PC-9 (cell line): ENCODE measurements around the gene SSC4D. TPM values are rescaled to one million over a fixed set of nuclear protein-coding genes. Genes with fewer than 3 reads are reported as not detected.

ENCODE experiments used
- BruUV-seq: library from RNA; stranded (reverse); fragments of 400-500 nt; replicated peaks from 2 replicates; lab custom pipeline; 2021; lab: Mats Ljungman, UMichigan
- CTCF ChIA-PET: fragments of 300-600 bp; sonication (Branson Sonifier 250); formaldehyde crosslinking; loops from one replicate; lab custom pipeline; 2022; ENCODE audit warnings: antibody characterized with exemption; lab: Charles Lee
- POLR2A ChIA-PET: fragments of 300-600 bp; sonication (Branson Sonifier 250); formaldehyde crosslinking; loops from one replicate; lab custom pipeline; 2022; ENCODE audit warnings: antibody characterized with exemption; ENCODE audit not compliant: unreplicated experiment; lab: Charles Lee
- DNase-seq, 2 experiments: peaks; one replicate each; pipeline versions ENCODE4 v3.0.0 to v3.0.0-alpha.2; 2015 to 2022; ENCODE audit warnings: mixed read lengths in 1 of 2
- H2AFZ ChIP-seq: fragments of 200-600 bp; sonication (generic); 2 replicates; pipeline ENCODE4 v1.8.1; 2017; ENCODE audit warnings: antibody characterized with exemption
- H3F3A ChIP-seq: fragments of 200-600 bp; sonication (generic); 2 replicates; pipeline ENCODE4 v1.8.1; 2017; ENCODE audit warnings: antibody characterized with exemption, mild to moderate bottlenecking, low read depth; ENCODE audit not compliant: insufficient read depth
- H3K27ac ChIP-seq: fragments of 200-600 bp; sonication (generic); 2 replicates; pipeline ENCODE4 v1.6.1; 2016; ENCODE audit warnings: mixed run types
- H3K27me3 ChIP-seq: fragments of 200-600 bp; sonication (generic); 2 replicates; pipeline ENCODE4 v1.6.1; 2016; ENCODE audit warnings: low read depth, mixed run types; ENCODE audit not compliant: insufficient read depth
- H3K36me3 ChIP-seq: fragments of 200-600 bp; sonication (generic); 2 replicates; pipeline ENCODE4 v1.6.1; 2016; ENCODE audit warnings: low read depth, mixed run types
- H3K4me1 ChIP-seq: fragments of 200-600 bp; sonication (generic); replicated peaks from 2 replicates; pipeline ENCODE4 v1.6.1; 2016; ENCODE audit warnings: mixed run types; ENCODE audit not compliant: insufficient read depth
- H3K4me2 ChIP-seq: fragments of 200-600 bp; sonication (generic); 2 replicates; pipeline ENCODE4 v1.6.1; 2017; ENCODE audit warnings: mixed run types
- H3K4me3 ChIP-seq: fragments of 200-600 bp; sonication (generic); 2 replicates; pipeline ENCODE4 v1.6.1; 2016; ENCODE audit warnings: mixed run types
- H3K79me2 ChIP-seq: fragments of 200-600 bp; sonication (generic); 2 replicates; pipeline ENCODE4 v1.6.1; 2017; ENCODE audit warnings: low read depth, mixed run types
- H3K9me2 ChIP-seq: fragments of 200-600 bp; sonication (generic); 2 replicates; pipeline ENCODE4 v1.8.1; 2017; ENCODE audit warnings: mild to moderate bottlenecking; ENCODE audit not compliant: insufficient read depth
- H3K9me3 ChIP-seq: fragments of 200-600 bp; sonication (generic); 2 replicates; pipeline ENCODE4 v1.8.1; 2016; ENCODE audit warnings: low read depth; ENCODE audit not compliant: insufficient read depth
- H4K20me1 ChIP-seq: fragments of 200-600 bp; sonication (generic); 2 replicates; pipeline ENCODE4 v1.8.1; 2017; ENCODE audit not compliant: insufficient read depth
- EZH2 ChIP-seq: fragments of 200-600 bp; sonication (generic); IDR thresholded peaks from 2 replicates; pipeline ENCODE4 v1.8.0; 2017; ENCODE audit warnings: antibody characterized with exemption, low read depth
- intact Hi-C: fragments of 100-400 bp; cut with micrococcal nuclease; formaldehyde crosslinking; loops from one replicate; pipeline ENCODE4 v1.10.0; 2022; ENCODE audit not compliant: unreplicated experiment
- total RNA-seq: library from RNA; stranded (reverse); gene quantifications from 2 replicates; pipeline ENCODE4 v1.2.3, GENCODE V29; 2021
- TF ChIP-seq, protein P1 (sequence below): fragments of 200-600 bp; sonication (generic); conservative IDR thresholded peaks from 2 replicates; pipeline ENCODE4 v1.6.1; 2017; ENCODE audit warnings: mixed run types, antibody characterized with exemption, mild to moderate bottlenecking, moderate library complexity

The SSC4D gene
- total RNA-seq, 1 experiment from 2014 or later = 3.5 TPM

DNA sequence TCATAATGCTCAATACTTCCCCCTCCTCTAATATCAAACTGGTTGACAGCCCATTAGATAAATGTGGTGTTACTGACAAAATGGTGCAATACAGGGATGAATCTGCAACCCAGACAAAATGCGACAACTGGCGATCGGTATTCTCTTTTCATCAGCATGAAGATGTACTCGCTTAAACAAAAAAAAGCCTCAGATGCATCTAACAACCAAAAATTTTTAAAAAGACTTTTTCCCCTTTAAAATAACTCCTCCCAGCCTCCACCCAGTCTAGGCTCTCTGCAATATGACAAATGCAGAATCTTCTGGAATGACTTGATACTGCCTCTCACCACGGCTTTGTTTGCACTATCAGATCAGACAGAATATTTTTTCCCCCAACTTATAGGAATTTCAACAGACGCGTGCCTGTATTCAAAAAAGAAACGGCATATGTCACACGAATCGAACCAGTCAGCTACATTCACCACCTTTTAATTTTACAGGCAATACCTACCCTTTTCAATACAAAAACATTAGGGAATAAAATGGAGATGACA lies 52.0 kb downstream of the SSC4D start:
- Histone ChIP-seq H3K4me2 (peak overlapping the region; percentile 89), H3K9me2 (no peaks in the 10 kb centered on the region), H3K4me1 (peaks cover 46% of the 10 kb centered on the region), H3F3A (peaks cover 22% of the 10 kb centered on the region), H2AFZ (no peak overlapping the region), H3K79me2 (peaks cover 62% of the 10 kb centered on the region), H3K27me3 (no peaks in the 10 kb centered on the region), H3K9me3 (no peaks in the 10 kb centered on the region), H3K4me3 (peak overlapping the region; percentile 73), H3K36me3 (peaks cover 18% of the 10 kb centered on the region), H3K27ac (peak overlapping the region; percentile 80), H4K20me1 (peaks cover 55% of the 10 kb centered on the region)
- POLR2A ChIA-PET = interaction anchor here (0.5 to 1.2 kb wide), 5 partner anchors 23 to 302 kb away, joined by 3 to 15 read pairs (median 4); no protein-coding TSS in a partner anchor
- TF ChIP-seq EZH2 = no peak
- TF ChIP-seq, protein P1, sequence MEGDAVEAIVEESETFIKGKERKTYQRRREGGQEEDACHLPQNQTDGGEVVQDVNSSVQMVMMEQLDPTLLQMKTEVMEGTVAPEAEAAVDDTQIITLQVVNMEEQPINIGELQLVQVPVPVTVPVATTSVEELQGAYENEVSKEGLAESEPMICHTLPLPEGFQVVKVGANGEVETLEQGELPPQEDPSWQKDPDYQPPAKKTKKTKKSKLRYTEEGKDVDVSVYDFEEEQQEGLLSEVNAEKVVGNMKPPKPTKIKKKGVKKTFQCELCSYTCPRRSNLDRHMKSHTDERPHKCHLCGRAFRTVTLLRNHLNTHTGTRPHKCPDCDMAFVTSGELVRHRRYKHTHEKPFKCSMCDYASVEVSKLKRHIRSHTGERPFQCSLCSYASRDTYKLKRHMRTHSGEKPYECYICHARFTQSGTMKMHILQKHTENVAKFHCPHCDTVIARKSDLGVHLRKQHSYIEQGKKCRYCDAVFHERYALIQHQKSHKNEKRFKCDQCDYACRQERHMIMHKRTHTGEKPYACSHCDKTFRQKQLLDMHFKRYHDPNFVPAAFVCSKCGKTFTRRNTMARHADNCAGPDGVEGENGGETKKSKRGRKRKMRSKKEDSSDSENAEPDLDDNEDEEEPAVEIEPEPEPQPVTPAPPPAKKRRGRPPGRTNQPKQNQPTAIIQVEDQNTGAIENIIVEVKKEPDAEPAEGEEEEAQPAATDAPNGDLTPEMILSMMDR = no peak
- CTCF ChIA-PET = interaction anchor here (0.7 kb wide), 1 partner anchor 21 kb away, joined by 5 read pairs; no protein-coding TSS in a partner anchor
- BruUV-seq = TSS peak; percentile 52
- DNase-seq = no peak
- intact Hi-C loops = loop anchor here (2.0 kb wide), 2 partner anchors 17 to 67 kb away; no protein-coding TSS in a partner anchor

DNA sequence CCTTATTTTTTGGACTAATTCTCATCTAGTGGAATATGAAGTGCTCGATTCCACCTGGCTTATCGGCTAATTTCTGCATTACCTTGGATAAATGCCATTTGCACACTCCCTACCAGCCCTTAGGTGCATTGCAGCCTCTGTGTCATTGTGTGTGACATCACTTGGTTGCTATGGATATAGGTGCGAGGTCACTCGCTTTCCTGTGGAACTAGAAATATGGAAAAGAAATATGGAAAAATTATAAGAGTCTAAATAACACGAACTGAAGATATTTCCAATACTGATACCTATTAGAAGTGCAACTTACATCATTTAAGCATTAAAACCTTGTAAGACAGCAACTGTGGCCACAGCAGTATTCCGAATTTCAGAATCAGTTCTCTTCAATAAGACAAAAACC lies 52.7 kb downstream of the SSC4D start:
- Histone ChIP-seq H4K20me1 (peaks cover 62% of the 10 kb centered on the region), H3K9me2 (no peaks in the 10 kb centered on the region), H3K4me1 (peaks cover 46% of the 10 kb centered on the region), H3F3A (peaks cover 29% of the 10 kb centered on the region), H3K4me2 (peak overlapping the region; percentile 89), H3K36me3 (peaks cover 18% of the 10 kb centered on the region), H2AFZ (no peak overlapping the region), H3K27me3 (no peaks in the 10 kb centered on the region), H3K27ac (peak overlapping the region; percentile 80), H3K4me3 (peak overlapping the region; percentile 73), H3K9me3 (no peaks in the 10 kb centered on the region), H3K79me2 (peaks cover 69% of the 10 kb centered on the region)
- ChIA-PET POLR2A (interaction anchor here (0.6 kb wide), 1 partner anchor 29 kb away, joined by 3 read pairs; no protein-coding TSS in a partner anchor), CTCF (no interaction called here)
- TF ChIP-seq, protein P1 = no peak
- no peak for TF ChIP-seq EZH2
- intact Hi-C loops = loop anchor here (2.0 kb wide), 1 partner anchor 16 kb away; no protein-coding TSS in a partner anchor
- peak; percentile 45 to 77 for DNase-seq
- no TSS peak for BruUV-seq

DNA sequence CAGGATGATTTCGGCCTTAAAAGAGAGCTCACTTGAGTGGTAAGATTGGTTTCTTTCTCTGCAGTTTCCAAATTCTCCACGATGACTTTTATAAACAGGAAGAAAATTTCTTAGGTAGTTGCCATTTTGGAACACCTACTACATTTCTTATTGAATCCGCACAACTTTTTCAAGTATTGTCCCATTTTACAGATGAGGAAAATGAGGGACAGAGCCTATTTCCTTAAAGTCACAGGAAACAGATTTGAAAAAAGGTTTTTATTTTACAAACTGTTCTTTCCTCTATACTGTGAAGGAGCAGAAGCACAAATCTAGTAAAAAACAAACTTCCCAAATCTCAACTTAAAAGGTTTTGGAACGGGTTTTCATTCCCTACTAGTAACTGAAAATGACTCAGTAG lies 53.4 kb downstream of the SSC4D start:
- DNase-seq = no peak
- H3K4me3 ChIP-seq = peak overlapping the region; percentile 73; the same call in 1 of the 2 replicates
- peaks cover 46% of the 10 kb centered on the region for H3K4me1 ChIP-seq
- H3K79me2 ChIP-seq = peaks cover 76% of the 10 kb centered on the region
- peaks cover 69% of the 10 kb centered on the region for H4K20me1 ChIP-seq
- TF ChIP-seq EZH2 = no peak
- TF ChIP-seq, protein P1 = no peak
- H3F3A ChIP-seq = peaks cover 35% of the 10 kb centered on the region
- intact Hi-C loops = loop anchor here (2.0 kb wide), 1 partner anchor 15 kb away; no protein-coding TSS in a partner anchor
- no peaks in the 10 kb centered on the region for H3K9me3 ChIP-seq
- H2AFZ ChIP-seq = no peak overlapping the region
- CTCF ChIA-PET = no interaction called here
- H3K4me2 ChIP-seq = peak overlapping the region; percentile 89
- no TSS peak for BruUV-seq
- no peaks in the 10 kb centered on the region for H3K27me3 ChIP-seq
- H3K36me3 ChIP-seq = peaks cover 18% of the 10 kb centered on the region
- H3K27ac ChIP-seq = no peak overlapping the region
- no peaks in the 10 kb centered on the region for H3K9me2 ChIP-seq
- POLR2A ChIA-PET = interaction anchor here (0.6 to 0.7 kb wide), 2 partner anchors 30 to 189 kb away, joined by 4 to 5 read pairs; no protein-coding TSS in a partner anchor
